ENCODE results near the gene LYPD4. TPM values are rescaled to one million over a fixed set of nuclear protein-coding genes. Genes with fewer than 3 reads are reported as not detected.
A peak's percentile ranks its signal among the peaks of the same experiment; 100 is the strongest.
"Not testable (repeated sequence)": the region's sequence is repeated elsewhere in the genome, so short reads cannot be mapped to it uniquely, and the experiment has no call there.

The LYPD4 gene
- total RNA-seq, 1 experiment from 2014 or later = not detected

DNA sequence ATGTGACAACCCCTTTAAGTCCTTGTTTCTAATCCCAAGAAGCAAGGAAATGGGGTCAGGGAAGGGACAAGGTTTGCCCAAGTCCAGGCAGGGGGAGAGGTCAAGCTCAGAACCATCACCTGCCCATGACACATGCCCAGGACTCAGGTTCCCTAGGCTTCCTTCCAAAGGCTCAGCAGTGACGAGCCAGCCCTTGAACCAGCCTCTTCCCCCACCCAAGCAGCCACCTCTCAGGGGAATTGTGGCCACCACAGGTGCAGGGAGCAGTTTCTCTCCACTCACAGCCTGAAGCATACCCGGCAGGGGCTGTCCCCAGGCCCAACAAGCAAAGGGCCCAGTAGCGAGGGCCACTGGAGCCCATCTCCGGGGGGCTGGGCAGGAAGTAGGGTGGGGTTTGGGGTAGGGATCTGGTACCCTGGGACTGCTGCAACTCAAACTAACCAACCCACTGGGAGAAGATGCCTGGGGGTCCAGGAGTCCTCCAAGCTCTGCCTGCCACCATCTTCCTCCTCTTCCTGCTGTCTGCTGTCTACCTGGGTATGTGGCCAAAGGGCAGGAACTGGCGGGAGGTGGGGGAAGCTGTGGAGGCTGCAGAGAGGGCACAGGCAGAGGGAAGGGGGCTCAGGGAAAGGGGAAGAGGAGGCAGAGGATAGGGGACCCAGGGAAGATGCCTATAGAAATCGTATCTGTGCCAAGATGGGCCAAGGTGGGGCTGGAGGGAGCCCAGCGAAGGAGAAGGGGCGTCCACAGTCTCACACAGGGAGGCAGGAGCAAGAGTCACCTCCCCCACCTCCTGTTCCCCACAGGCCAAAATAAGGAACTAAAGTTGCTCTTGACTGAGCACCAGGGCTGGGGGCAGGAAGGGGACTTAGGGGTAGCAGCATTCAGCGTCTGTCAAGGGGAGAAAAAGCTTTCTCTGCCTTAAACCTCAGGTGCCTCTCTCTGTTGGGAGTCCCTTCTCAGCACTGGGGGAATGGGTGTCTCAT is 32.7 kb upstream of the LYPD4 start, which contains the start of gene CD79A:
TSS of gene CD79A (plus strand) at position 433 of the 986 bp plus-strand sequence. CDS start at position 459, 26 bp downstream.
- in situ Hi-C loops (cut with HindIII; ENCODE audit: low sequenced_read_pairs) = no loop called here

DNA sequence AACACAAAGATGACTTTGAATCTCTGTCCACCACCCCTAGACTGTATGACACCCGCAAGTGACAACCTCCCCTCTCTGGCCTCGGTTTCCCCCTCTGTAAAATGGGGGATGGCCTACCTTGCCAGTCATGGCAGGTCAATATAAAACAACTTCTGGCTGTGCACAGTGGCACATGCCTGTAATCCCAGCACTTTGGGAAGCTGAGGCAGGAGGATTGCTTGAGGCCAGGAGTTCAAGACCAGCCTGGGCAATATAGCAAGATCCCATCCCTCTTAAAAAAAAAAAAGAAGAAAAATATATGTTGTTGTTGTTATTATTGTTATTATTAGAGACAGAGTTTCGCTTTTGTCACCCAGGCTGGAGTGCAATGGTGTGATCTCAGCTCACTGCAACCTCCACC is 31.5 kb upstream of the LYPD4 start:
- in situ Hi-C loops (cut with HindIII; ENCODE audit: low sequenced_read_pairs); DNase-seq (ENCODE audit: low spot score): not testable (repeated sequence)

More for the DNA sequence above, 32.7 kb upstream of the LYPD4 start, which contains the start of gene CD79A:
- no peak for DNase-seq (ENCODE audit: low spot score)

- peak; percentile 72 for DNase-seq (ENCODE audit: low spot score)
- in situ Hi-C loops (cut with HindIII; ENCODE audit: low sequenced_read_pairs) = no loop called here
Measured at GRCh38 chr19:41872775-41873647, 28.5 kb upstream of the LYPD4 start.

- in situ Hi-C loops (cut with HindIII; ENCODE audit: low sequenced_read_pairs) = no loop called here
Measured at GRCh38 chr19:41872384-41872774, 27.9 kb upstream of the LYPD4 start.

DNA sequence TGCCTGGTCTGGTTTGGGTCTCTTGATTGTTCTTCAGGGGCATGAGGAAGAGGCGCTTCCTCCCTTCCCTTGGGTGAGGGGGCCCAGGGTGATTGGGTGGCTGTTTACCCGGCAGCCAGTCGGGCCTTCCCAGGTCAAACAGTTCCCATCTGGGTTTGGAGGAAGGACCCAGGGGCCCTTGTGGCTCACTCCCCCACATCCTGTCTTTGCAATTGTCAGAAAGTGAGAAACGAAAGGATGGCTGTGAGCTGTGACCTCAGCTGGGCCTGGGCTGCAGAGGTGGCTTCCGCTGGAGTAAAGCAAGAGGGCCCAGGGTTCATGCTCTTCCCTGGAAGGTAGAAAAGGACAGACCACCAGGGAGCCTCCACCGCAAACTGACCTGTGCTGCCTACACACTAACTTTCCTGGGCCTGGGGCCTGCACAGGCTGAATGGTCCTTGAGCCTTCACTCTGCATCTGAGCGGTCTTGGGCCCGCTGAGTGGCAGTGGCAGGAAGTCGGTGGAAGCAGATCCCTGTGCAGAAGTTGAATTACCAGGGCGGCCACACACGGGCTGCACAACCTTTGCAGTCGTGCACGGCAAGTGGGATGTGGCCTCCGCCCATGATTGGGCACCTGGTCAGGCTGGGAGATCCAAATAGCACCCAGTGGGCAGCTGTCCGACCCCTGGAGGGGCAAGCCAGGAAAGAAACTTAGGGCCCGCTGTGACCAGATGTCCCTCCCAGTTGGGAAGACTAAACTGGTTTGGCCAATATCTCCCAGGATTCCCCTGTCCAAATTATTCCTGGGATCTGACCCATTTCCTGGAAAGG is 27.3 kb upstream of the LYPD4 start:
- in situ Hi-C loops (cut with HindIII; ENCODE audit: low sequenced_read_pairs) = no loop called here
- peak; percentile 37 for DNase-seq (ENCODE audit: low spot score)

More at GRCh38 chr19:41872384-41872774, 27.9 kb upstream of the LYPD4 start:
- DNase-seq (ENCODE audit: low spot score) = peak; percentile 37

- peak; percentile 53 for DNase-seq (ENCODE audit: low spot score)
- in situ Hi-C loops (cut with HindIII; ENCODE audit: low sequenced_read_pairs) = no loop called here
Measured at GRCh38 chr19:41870401-41870873, 26.0 kb upstream of the LYPD4 start.

DNA sequence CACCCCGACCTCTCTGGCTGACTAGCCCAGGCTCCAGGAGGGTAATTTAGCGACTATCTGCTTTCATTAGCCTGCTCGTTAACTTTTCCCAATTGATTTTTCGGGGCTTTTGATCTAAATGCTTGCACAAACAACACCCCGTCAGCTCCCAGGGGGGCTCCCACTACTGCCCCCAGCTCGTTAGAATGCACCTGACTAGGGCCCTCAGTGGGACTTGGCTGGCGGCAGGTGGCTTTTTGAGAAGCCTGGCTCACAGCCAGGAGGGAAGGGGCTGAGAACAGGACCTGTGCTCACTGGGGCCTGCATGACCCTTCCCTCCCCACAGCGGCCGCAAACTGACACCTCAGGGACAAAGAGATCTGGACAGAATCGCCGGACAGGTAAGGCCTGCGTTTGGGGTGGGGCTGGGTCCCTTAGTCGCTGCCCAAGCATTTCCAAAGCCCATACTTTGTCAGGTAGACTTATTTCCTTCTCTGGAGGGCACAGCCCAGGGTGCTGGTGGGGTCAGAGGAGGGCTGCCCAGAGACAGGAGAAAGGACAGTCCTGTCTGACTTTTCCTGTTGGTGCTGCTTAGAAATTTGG is 25.0 kb upstream of the LYPD4 start:
- in situ Hi-C loops (cut with HindIII; ENCODE audit: low sequenced_read_pairs) = no loop called here

DNA sequence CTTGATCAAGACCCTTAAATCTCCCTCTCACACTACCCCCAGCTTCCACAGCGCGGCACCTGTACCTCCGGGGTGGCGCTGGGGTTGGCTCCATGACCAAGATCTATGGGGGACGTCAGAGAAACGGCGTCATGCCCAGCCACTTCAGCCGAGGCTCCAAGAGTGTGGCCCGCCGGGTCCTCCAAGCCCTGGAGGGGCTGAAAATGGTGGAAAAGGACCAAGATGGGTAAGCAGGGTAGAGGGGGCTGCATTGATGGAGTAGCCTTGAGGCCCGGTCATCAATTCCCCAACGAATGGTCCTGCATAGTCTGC is 24.5 kb upstream of the LYPD4 start:
- in situ Hi-C loops (cut with HindIII; ENCODE audit: low sequenced_read_pairs) = no loop called here
- no peak for DNase-seq (ENCODE audit: low spot score)

More for the DNA sequence above, 25.0 kb upstream of the LYPD4 start:
- DNase-seq (ENCODE audit: low spot score) = no peak

DNA sequence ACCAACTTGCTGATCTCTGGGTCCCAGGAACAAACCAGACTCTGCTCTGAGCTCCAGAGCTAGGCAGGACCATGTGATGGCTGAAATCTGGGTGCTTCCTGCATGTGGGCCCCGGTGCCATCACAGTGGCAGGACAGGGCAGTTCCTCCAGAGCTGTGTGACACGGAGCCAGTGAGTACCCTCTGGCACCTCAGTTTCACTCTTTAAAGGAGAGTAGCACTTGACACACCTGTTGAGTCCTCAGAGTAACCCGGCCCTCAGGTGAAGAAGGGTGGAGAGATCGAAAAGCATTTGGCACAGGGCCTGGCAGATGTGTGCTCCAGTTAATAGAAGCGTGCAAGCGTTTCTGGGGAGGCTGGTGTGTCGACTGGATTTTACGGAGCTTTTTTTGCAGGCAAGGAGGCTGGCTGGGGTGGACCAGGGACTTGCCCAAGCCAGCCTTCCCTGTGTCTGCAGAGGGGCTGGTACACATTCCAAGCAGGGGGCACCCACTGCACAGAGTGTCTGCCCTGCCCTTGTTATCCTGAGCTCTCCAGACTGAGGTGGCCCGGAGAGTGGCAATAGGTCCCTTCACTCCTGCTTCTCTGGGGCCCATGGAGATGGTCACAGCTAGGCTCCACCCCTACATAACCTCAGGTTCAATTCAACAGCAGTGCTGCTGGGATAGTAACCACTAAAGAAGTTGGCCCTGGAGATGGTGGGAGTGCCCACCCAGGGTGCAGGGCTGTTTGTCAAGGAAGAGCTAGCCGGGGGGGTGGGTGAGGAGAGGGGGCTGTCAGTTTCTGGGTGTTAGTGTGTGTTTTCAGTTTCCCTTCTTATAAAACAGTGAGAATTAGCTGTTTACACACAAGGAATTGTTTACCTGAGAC is 23.9 kb upstream of the LYPD4 start:
- in situ Hi-C loops (cut with HindIII; ENCODE audit: low sequenced_read_pairs) = no loop called here
- no peak for DNase-seq (ENCODE audit: low spot score)

DNA sequence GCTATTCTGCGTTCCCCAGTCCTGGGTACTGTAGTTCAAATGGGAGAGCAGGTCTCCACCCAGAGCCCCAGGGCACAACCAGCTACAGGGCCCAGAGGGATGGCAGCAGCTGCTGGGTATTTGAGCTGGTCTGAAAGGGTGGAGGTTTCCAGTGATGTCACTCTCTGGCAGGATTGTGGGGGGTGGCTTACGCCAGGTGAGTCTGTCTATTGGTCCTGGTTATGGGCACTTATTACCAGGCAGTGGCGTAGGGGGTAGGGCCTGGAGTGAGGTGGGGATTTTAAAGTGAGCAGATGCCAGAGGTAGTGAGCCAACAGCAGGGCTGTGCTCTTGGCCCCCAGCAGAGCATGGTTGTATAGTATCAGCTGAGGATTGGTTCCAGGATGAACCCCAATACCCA is 21.8 kb upstream of the LYPD4 start:
- in situ Hi-C loops (cut with HindIII; ENCODE audit: low sequenced_read_pairs) = no loop called here

GRCh38 chr19:41864374-41864773 is 19.9 kb upstream of the LYPD4 start:
- in situ Hi-C loops (cut with HindIII; ENCODE audit: low sequenced_read_pairs) = no loop called here
- DNase-seq (ENCODE audit: low spot score) = no peak

More for the DNA sequence above, 21.8 kb upstream of the LYPD4 start:
- DNase-seq (ENCODE audit: low spot score) = no peak

- DNase-seq (ENCODE audit: low spot score) = no peak
- in situ Hi-C loops (cut with HindIII; ENCODE audit: low sequenced_read_pairs) = no loop called here
Measured at GRCh38 chr19:41863209-41863931, 18.9 kb upstream of the LYPD4 start.

GRCh38 chr19:41862445-41862986 is 18.0 kb upstream of the LYPD4 start:
- in situ Hi-C loops (cut with HindIII; ENCODE audit: low sequenced_read_pairs) = no loop called here
- no peak for DNase-seq (ENCODE audit: low spot score)

GRCh38 chr19:41861846-41862245 is 17.4 kb upstream of the LYPD4 start:
- DNase-seq (ENCODE audit: low spot score) = no peak
- in situ Hi-C loops (cut with HindIII; ENCODE audit: low sequenced_read_pairs) = no loop called here

- in situ Hi-C loops (cut with HindIII; ENCODE audit: low sequenced_read_pairs) = no loop called here
- DNase-seq (ENCODE audit: low spot score) = no peak
Measured at GRCh38 chr19:41861116-41861768, 16.8 kb upstream of the LYPD4 start.

DNA sequence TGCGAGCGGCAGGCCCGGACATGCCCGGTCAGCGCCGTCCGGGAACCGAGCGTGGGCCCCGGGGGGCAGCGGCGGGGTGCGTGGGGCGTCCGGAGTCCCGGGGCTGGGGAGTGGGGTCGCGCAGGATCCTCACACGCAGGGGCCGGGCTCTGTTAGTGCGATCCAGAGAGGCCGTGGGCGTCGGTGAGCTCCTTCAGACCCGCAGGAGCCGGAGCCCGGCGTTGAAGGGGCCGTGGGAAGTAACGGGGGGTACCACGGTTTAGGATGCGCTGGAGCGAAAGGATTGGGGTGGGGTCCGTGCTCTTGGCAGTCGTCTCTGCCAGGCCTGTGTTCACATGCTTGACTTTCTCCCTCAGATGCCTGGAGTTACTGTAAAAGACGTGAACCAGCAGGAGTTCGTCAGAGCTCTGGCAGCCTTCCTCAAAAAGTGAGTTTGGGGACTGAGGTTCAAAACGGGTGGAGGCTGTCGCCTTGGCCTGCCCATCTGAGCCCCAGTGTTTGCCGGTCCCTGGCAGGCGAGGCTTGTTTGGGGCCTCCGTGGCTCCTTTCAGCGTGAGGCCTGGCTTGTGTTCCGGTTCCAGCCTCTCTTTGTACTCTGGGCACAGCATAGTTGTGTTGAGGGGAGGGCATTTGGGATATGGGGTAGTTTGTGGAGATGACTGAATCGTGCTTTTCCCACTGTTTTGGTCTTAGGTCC is 16.1 kb upstream of the LYPD4 start:
- no peak for DNase-seq (ENCODE audit: low spot score)
- in situ Hi-C loops (cut with HindIII; ENCODE audit: low sequenced_read_pairs) = no loop called here

Measured in G401 (cell line).